Stimulated activated effector memory CD8-positive, alpha-beta T cell treated with anti-CD3 and anti-CD28 coated beads, Interleukin-12 subunit alpha, Interleukin-12 subunit beta, amount 100 ng/mL, for 72 hours (primary cell): ENCODE data around the gene FOXN4.
"Not testable (repeated sequence)": the region's sequence is repeated elsewhere in the genome, so short reads cannot be mapped to it uniquely, and the experiment has no call there.

Experiments used
- ATAC-seq: fragments of 150-1000 bp; cut with Tn5 transposase; 2 replicates; pipeline ENCODE4 v1.10.0; 2021
- DNase-seq, 2 donors: peaks; one replicate each; pipeline ENCODE4 v3.0.0; 2021 to 2022; ENCODE audit warnings: low spot score in 2 of 2
- H3K27ac Mint-ChIP-seq: one replicate; pipeline ENCODE4 v1.8.0; 2022; ENCODE audit warnings: mild to moderate bottlenecking, mixed read lengths
- H3K36me3 Mint-ChIP-seq: one replicate; pipeline ENCODE4 v1.8.0; 2022; ENCODE audit warnings: mild to moderate bottlenecking, mixed read lengths
- H3K4me1 Mint-ChIP-seq: one replicate; pipeline ENCODE4 v1.8.0; 2022; ENCODE audit warnings: mixed read lengths
- H3K4me3 Mint-ChIP-seq: one replicate; pipeline ENCODE4 v1.8.0; 2022; ENCODE audit warnings: mild to moderate bottlenecking, mixed read lengths
- H3K9me3 Mint-ChIP-seq: one replicate; pipeline ENCODE4 v1.8.0; 2022; ENCODE audit warnings: mixed read lengths

Gene FOXN4

GRCh38 chr12:109321294-109321693 lies 12.2 kb upstream of the FOXN4 start:
- DNase-seq, H3K9me3 Mint-ChIP-seq, H3K27ac Mint-ChIP-seq, H3K4me1 Mint-ChIP-seq, H3K4me3 Mint-ChIP-seq, ATAC-seq, H3K36me3 Mint-ChIP-seq: not testable (repeated sequence)

GRCh38 chr12:109310247-109311125 lies 1.4 kb upstream of the FOXN4 start:
- Mint-ChIP-seq H3K4me3 (peak overlapping the region; percentile 73), H3K9me3 (no peaks in the 10 kb centered on the region), H3K4me1 (peaks cover 13% of the 10 kb centered on the region), H3K36me3 (no peaks in the 10 kb centered on the region), H3K27ac (no peak overlapping the region)
- ATAC-seq, result peak; percentile 59
- DNase-seq, result no peak

GRCh38 chr12:109309381-109310246 lies 530 bp upstream of the FOXN4 start:
- Mint-ChIP-seq H3K27ac (no peak overlapping the region), H3K4me3 (peak overlapping the region; percentile 75), H3K4me1 (peaks cover 13% of the 10 kb centered on the region), H3K36me3 (no peaks in the 10 kb centered on the region), H3K9me3 (no peaks in the 10 kb centered on the region)
- ATAC-seq (peak; percentile 53), DNase-seq (no peak)

GRCh38 chr12:109307051-109307450 lies 2.0 kb downstream of the FOXN4 start:
- DNase-seq, result no peak
- no peak overlapping the region for H3K4me3 Mint-ChIP-seq
- no peaks in the 10 kb centered on the region for H3K9me3 Mint-ChIP-seq
- peaks cover 13% of the 10 kb centered on the region for H3K4me1 Mint-ChIP-seq
- no peaks in the 10 kb centered on the region for H3K36me3 Mint-ChIP-seq
- H3K27ac Mint-ChIP-seq, result no peak overlapping the region
- ATAC-seq, result no peak

GRCh38 chr12:109305547-109305946 lies 3.5 kb downstream of the FOXN4 start:
- Mint-ChIP-seq H3K27ac (no peak overlapping the region), H3K36me3 (no peaks in the 10 kb centered on the region), H3K9me3 (no peaks in the 10 kb centered on the region), H3K4me1 (peaks cover 10% of the 10 kb centered on the region), H3K4me3 (no peak overlapping the region)
- DNase-seq (no peak), ATAC-seq (no peak)

GRCh38 chr12:109304485-109304884 lies 4.6 kb downstream of the FOXN4 start:
- Mint-ChIP-seq H3K27ac (no peak overlapping the region), H3K4me3 (no peak overlapping the region), H3K4me1 (peaks cover 4% of the 10 kb centered on the region), H3K9me3 (no peaks in the 10 kb centered on the region), H3K36me3 (no peaks in the 10 kb centered on the region)
- ATAC-seq (no peak), DNase-seq (no peak)

- no peak overlapping the region for H3K4me3 Mint-ChIP-seq
- H3K27ac Mint-ChIP-seq, result no peak overlapping the region
- ATAC-seq (no peak), DNase-seq (no peak)
- no peaks in the 10 kb centered on the region for H3K9me3 Mint-ChIP-seq
- H3K4me1 Mint-ChIP-seq, result no peaks in the 10 kb centered on the region
- H3K36me3 Mint-ChIP-seq, result no peaks in the 10 kb centered on the region
These were observed 6.3 kb downstream of the FOXN4 start for GRCh38 chr12:109302770-109303169.

GRCh38 chr12:109302358-109302757 lies 6.7 kb downstream of the FOXN4 start:
- Mint-ChIP-seq H3K36me3 (no peaks in the 10 kb centered on the region), H3K4me3 (no peak overlapping the region), H3K27ac (no peak overlapping the region), H3K4me1 (no peaks in the 10 kb centered on the region), H3K9me3 (no peaks in the 10 kb centered on the region)
- ATAC-seq (no peak), DNase-seq (no peak)

- no peak for DNase-seq
- H3K9me3 Mint-ChIP-seq, result no peaks in the 10 kb centered on the region
- no peak overlapping the region for H3K27ac Mint-ChIP-seq
- no peaks in the 10 kb centered on the region for H3K4me1 Mint-ChIP-seq
- H3K4me3 Mint-ChIP-seq, result no peak overlapping the region
- ATAC-seq, result no peak
- no peaks in the 10 kb centered on the region for H3K36me3 Mint-ChIP-seq
These were observed 7.4 kb downstream of the FOXN4 start for GRCh38 chr12:109301643-109302168.

GRCh38 chr12:109299849-109300248 lies 9.2 kb downstream of the FOXN4 start:
- no peaks in the 10 kb centered on the region for H3K36me3 Mint-ChIP-seq
- ATAC-seq (no peak), DNase-seq (no peak)
- H3K9me3 Mint-ChIP-seq, result no peaks in the 10 kb centered on the region
- no peak overlapping the region for H3K4me3 Mint-ChIP-seq
- no peak overlapping the region for H3K27ac Mint-ChIP-seq
- H3K4me1 Mint-ChIP-seq, result no peaks in the 10 kb centered on the region

- ATAC-seq, result no peak
- H3K9me3 Mint-ChIP-seq, result no peaks in the 10 kb centered on the region
- no peak for DNase-seq
- H3K4me1 Mint-ChIP-seq, result no peaks in the 10 kb centered on the region
- no peak overlapping the region for H3K4me3 Mint-ChIP-seq
- H3K27ac Mint-ChIP-seq, result peak overlapping the region; percentile 41
- no peaks in the 10 kb centered on the region for H3K36me3 Mint-ChIP-seq
These were observed 12.7 kb downstream of the FOXN4 start for GRCh38 chr12:109296431-109296830.

GRCh38 chr12:109295764-109296425 lies 13.2 kb downstream of the FOXN4 start:
- ATAC-seq, result no peak
- Mint-ChIP-seq H3K27ac (peak overlapping the region; percentile 41), H3K4me3 (no peak overlapping the region), H3K36me3 (no peaks in the 10 kb centered on the region), H3K4me1 (no peaks in the 10 kb centered on the region), H3K9me3 (no peaks in the 10 kb centered on the region)
- DNase-seq, result no peak

GRCh38 chr12:109294286-109294796 lies 14.7 kb downstream of the FOXN4 start:
- Mint-ChIP-seq H3K27ac (no peak overlapping the region), H3K36me3 (no peaks in the 10 kb centered on the region), H3K4me1 (no peaks in the 10 kb centered on the region), H3K4me3 (no peak overlapping the region), H3K9me3 (no peaks in the 10 kb centered on the region)
- DNase-seq (no peak), ATAC-seq (no peak)

- H3K9me3 Mint-ChIP-seq, result no peaks in the 10 kb centered on the region
- H3K4me3 Mint-ChIP-seq, result no peak overlapping the region
- no peak for ATAC-seq
- no peaks in the 10 kb centered on the region for H3K4me1 Mint-ChIP-seq
- DNase-seq, result no peak
- no peaks in the 10 kb centered on the region for H3K36me3 Mint-ChIP-seq
- H3K27ac Mint-ChIP-seq, result no peak overlapping the region
These were observed 16.0 kb downstream of the FOXN4 start for GRCh38 chr12:109293106-109293505.

- Mint-ChIP-seq H3K9me3 (no peaks in the 10 kb centered on the region), H3K27ac (no peak overlapping the region), H3K4me1 (no peaks in the 10 kb centered on the region), H3K4me3 (no peak overlapping the region), H3K36me3 (no peaks in the 10 kb centered on the region)
- no peak for DNase-seq
- no peak for ATAC-seq
These were observed 16.8 kb downstream of the FOXN4 start for GRCh38 chr12:109292342-109292711.
